Ovary (tissue), 3 donors: ENCODE measurements around the gene VCL.

Experiments used
- CTCF ChIP-seq, 3 donors: fragments of 450-650 bp in 2 of 3; fragments of 200-600 bp in 1 of 3; IDR thresholded peaks; one replicate each; pipeline versions ENCODE4 v1.5.1 to v1.8.0; 2016 to 2022; ENCODE audit warnings: antibody characterized with exemption in 3 of 3, mild to moderate bottlenecking in 1 of 3
- POLR2A ChIP-seq: fragments of 450-650 bp; IDR thresholded peaks from one replicate; pipeline ENCODE4 v1.6.1; 2017; ENCODE audit warnings: antibody characterized with exemption, mild to moderate bottlenecking, moderate library complexity
- donor health status: DM: no; HTN: no; CAD: no.

DNA sequence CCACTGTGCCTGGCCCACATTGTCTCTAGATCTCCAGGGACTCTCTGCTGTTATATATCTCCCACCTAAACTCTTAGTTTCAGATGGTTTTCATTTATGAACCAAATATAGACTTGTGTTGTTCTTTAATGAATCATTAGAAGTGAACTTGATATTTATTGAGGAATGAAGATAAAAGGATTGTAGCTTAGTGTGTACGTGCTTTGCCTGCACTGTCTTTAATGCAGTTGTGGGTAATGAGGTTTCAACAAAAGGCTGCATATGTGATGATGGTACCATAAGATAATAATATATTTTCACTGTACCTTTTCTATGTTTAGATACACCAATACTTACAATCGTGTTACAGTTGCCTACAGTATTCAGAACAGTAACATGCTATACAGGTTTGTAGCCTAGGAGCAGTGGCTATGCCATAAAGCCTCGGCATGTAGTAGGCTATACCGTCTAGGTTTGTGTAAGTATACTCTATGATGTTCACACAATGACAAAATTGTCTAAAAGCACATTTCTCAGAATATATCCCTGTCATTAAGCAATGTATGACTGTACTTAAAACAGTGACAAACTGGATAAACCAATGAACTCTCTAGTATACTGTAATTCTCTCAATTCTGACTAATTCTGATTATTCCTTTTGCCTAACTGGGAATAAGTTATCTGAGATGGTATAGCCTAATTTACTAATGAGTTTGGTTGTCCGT, 25.2 kb downstream of the VCL start:
- no peak for TF ChIP-seq CTCF (IDR thresholded peaks at IDR 0.05)
- TF ChIP-seq POLR2A, result no peak
